ENCODE results near the gene MAD2L2.

The MAD2L2 gene

GRCh38 chr1:11681071-11681771, at the start of gene MAD2L2:
TSS of gene MAD2L2 (minus strand) at chr1:11681148. CDS start at chr1:11680601, 547 bp downstream.
- peak; percentile 51 for DNase-seq

GRCh38 chr1:11730429-11730891, 49.5 kb upstream of the MAD2L2 start:
- no peak for DNase-seq

- DNase-seq: no peak
Observed at GRCh38 chr1:11729498-11730428, 48.8 kb upstream of the MAD2L2 start.

- no peak for DNase-seq
Observed at GRCh38 chr1:11729155-11729497, 48.2 kb upstream of the MAD2L2 start.

DNA sequence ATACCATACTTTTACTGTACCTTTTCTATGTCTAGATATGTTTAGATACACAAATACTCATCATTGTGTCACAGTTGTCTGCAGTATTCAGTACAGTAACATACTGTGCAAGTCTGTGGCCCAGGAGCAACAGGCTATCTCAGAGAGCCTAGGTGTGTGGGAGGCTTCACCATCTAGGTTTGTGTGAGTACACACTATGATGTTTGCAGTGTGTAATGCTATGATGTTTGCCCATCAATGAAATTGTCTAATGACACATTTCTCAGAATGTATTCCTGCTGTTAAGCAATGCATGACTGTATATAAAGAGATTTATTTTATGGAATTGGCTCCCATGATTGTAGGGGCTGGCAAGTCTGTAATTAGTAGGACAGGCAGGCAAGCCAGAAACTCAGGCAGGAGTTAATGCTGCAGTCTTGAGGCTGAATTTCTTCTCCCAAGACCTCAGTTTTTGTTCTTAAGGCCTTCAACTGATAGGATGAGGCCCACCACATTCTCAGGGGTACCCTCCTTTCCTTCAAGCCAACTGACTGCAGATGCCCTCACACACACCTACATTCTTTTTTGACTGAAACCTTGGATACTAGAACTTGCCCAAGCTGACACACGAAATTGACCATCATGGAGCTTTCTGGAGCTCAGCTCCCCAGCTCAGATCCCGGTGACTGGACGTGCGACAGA, 47.3 kb upstream of the MAD2L2 start:
- no peak for DNase-seq

- no peak for DNase-seq
Observed at GRCh38 chr1:11727119-11727518, 46.2 kb upstream of the MAD2L2 start.

GRCh38 chr1:11725616-11726015, 44.7 kb upstream of the MAD2L2 start:
- no peak for DNase-seq

DNA sequence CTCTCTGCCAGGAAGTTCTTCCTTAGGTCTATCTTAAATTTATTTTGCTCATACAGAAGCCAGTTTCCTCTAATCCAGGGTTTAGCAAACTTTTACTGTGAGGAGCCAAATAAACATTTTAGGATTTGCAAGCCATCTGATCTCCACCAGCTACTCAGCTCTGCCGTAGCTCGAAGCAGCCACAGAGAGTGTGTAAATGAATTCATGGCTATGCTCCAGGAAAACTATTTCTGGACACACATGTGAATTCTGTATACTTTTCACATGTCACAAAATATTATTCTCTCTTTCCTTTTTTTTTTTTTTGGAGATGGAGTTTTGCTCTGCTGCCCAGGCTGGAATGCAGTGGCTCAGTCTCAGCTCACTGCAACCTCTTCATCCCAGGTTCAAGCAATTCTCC, 41.6 kb upstream of the MAD2L2 start:
- DNase-seq: no peak

DNA sequence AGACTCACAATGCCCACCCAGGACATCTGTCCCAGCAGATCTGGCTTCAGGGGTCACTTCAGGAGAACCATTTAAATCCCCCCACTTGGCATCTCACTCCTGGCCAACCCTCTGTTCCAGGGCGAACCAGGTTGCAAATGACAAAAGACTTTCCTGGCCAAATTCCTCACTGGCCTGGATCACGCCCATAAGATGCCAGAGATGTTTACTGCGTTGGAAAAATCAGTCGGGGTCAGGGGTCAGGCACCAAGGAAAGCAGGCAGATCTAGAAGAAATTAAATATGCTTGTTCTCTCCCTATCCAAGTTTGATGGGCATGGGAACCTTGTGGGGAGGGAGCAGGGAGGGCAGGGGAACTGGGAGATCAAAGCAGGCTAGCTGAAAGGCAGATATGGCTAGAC, 40.4 kb upstream of the MAD2L2 start:
- no peak for DNase-seq

DNA sequence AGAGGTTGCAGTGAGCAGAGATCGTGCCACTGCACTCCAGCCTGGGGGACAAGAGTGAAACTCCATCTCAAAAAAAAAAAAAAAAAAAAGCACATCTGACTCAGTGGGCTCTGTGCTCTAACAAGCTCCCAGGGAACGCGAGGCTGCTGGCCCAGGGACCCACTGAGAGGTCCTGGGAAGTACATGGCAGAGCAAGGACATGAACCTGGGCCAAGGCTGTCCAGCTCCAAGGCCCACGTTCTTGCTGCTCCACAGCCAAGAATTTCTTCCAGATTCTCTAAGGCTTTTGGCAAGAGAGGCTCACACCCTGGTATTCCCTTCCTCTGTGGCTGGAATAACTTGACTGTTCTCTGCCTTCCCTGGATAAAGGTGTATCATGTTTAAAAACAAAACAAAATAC, 39.6 kb upstream of the MAD2L2 start:
- DNase-seq: no peak

GRCh38 chr1:11720033-11720376, 39.1 kb upstream of the MAD2L2 start:
- no peak for DNase-seq

GRCh38 chr1:11719313-11720032, 38.5 kb upstream of the MAD2L2 start:
- DNase-seq: peak; percentile 40

GRCh38 chr1:11714831-11715575, 34.1 kb upstream of the MAD2L2 start:
- DNase-seq: peak; percentile 75

GRCh38 chr1:11713095-11713494, 32.1 kb upstream of the MAD2L2 start:
- no peak for DNase-seq

- DNase-seq: no peak
Observed at GRCh38 chr1:11712285-11712684, 31.3 kb upstream of the MAD2L2 start.

DNA sequence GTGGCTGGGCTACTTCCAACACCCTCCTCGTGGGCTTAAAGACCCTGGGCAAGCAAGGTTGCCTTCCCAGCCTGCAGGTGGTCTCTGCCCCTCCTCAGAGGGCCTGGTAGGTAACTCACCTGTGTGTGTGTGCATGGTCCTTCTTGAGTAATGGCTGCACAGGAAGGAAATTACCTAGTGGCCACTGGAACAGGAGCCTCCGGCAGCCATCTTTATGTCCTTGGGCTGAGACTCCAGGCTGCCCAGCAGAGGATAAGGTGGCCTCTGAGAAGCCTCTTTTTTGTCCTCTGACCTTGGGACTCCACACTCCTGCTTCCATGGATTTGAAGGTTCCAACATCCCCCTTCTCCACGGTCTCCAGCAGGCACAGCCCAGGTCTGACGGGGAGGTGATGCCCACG, 30.5 kb upstream of the MAD2L2 start:
- no peak for DNase-seq

DNA sequence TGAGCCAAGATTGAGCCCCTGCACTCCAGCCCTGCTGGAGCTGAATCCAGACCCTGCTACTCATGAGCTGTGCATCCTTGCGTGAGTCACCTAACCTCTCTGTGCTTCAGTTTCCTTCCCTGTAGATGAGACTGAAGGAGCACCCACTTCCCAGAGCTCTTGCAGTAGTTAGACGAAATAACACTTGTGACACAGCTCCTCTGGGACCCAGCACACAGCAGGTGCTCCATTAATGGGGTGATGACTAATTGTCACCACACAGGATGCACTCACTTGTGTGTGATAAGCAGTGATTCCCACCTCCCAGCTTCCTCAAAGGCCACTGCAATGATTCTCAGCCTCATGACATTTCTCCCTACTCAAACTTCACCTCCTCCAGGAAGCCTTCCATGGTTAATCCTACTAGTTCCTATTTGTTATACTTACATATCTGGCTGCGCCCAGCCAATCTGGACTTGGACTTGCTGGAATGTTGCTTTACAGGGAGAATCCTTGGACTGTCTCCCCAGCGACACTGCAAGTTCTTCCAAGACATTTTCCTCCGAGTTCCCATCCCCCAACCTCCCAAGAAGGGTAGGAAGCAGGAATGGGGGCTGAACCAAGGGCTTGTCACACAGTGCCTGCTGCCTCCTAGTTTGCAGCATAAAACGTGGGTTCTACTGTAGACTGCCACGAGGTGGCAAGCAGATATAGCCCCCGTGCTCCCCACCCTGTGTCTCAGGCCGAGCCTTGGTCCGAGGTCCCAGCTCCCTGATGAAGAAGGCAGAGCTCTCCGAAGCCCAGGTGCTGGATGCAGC, 27.8 kb upstream of the MAD2L2 start:
- no peak for DNase-seq

- no peak for DNase-seq
Observed at GRCh38 chr1:11707621-11708276, 26.8 kb upstream of the MAD2L2 start.

DNA sequence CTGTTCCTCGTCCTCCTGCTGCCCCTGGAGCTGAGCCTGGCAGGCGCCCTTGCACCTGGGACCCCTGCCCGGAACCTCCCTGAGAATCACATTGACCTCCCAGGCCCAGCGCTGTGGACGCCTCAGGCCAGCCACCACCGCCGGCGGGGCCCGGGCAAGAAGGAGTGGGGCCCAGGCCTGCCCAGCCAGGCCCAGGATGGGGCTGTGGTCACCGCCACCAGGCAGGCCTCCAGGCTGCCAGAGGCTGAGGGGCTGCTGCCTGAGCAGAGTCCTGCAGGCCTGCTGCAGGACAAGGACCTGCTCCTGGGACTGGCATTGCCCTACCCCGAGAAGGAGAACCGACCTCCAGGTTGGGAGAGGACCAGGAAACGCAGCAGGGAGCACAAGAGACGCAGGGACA, 25.3 kb upstream of the MAD2L2 start:
- no peak for DNase-seq

DNA sequence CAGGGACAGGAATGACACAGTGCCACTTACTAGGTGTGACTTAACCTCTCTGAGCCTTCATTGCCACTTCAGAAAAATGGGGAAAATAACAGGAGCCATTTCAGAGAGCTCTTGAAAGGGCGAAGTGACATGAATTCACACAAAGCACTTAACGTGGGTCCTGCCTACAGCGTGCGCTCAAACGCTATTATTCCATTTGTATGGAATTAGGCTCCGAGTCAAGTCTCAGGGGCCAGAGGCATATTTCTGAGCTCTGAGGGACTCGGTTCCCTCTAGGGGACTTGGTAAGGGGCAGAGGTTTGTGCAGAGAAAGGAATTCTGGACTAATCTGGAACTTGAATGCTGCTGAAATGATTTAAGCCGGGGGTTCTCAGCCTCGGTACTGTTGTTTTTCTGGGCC, 24.6 kb upstream of the MAD2L2 start:
- DNase-seq: no peak
